HG03025 (cell line): ENCODE data around the gene HDAC7.

Experiments
- ATAC-seq: cut with Tn5 transposase; IDR thresholded peaks from one replicate; pipeline ENCODE4 v1.9.1; 2021; ENCODE audit warnings: mild to moderate bottlenecking, moderate library complexity; ENCODE audit not compliant: unreplicated experiment, low FRiP score

Gene HDAC7

DNA sequence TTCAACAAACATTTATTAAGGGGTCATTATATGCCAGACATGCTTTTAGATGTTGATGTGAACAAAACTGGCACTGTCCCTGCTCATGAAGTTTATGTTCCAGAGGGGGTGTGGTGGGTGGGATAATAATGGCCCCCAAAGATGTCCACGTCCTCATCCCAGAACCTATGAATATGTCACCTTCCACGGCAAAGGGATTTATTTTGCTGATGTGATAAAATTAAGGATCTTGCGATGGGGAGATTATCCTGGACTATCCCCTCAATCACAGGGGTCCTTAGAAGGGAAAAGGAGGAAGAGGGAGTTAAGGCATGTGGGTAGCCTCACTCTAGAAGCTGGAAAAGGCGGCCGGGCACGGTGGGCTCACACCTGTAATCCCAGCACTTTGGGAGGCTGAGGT is 48.4 kb downstream of the HDAC7 start:
- ATAC-seq, result no peak

DNA sequence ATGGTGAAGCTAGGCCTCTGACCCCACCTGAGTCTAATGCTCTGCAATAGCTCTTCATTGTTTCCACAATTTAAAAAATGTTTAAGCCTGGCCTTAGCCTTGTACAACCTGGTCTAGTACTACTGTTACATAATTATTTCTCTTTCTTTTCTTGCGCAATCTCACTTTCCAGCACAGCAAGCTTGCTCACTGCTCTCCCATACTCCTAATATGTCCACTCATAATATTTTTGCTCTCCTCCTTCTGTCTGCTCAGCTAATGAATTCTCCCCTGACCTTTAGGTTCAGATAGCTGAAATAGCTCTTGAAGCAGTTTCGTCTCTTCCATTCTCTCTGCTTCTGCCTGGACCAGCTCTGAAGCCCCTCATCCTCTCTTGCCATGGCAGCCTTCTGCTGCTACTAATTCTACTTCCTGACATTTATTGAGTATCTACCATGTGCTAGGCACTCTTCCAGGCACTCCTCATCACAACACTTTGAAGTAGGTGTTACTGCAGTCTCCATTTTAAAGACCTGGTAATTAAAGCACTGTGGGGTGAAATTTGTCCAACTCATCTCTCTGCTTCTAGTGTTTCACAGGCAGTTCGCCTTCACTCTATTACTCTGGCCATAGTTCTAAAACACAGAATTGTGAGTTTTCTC is 49.5 kb downstream of the HDAC7 start:
- no peak for ATAC-seq

- no peak for ATAC-seq
These were observed 50.2 kb downstream of the HDAC7 start for GRCh38 chr12:47769234-47770085.

GRCh38 chr12:47768323-47768811 is 51.3 kb downstream of the HDAC7 start:
- no peak for ATAC-seq

GRCh38 chr12:47767216-47767724 is 52.4 kb downstream of the HDAC7 start:
- ATAC-seq, result no peak

GRCh38 chr12:47766502-47767215 is 53.0 kb downstream of the HDAC7 start:
- no peak for ATAC-seq

DNA sequence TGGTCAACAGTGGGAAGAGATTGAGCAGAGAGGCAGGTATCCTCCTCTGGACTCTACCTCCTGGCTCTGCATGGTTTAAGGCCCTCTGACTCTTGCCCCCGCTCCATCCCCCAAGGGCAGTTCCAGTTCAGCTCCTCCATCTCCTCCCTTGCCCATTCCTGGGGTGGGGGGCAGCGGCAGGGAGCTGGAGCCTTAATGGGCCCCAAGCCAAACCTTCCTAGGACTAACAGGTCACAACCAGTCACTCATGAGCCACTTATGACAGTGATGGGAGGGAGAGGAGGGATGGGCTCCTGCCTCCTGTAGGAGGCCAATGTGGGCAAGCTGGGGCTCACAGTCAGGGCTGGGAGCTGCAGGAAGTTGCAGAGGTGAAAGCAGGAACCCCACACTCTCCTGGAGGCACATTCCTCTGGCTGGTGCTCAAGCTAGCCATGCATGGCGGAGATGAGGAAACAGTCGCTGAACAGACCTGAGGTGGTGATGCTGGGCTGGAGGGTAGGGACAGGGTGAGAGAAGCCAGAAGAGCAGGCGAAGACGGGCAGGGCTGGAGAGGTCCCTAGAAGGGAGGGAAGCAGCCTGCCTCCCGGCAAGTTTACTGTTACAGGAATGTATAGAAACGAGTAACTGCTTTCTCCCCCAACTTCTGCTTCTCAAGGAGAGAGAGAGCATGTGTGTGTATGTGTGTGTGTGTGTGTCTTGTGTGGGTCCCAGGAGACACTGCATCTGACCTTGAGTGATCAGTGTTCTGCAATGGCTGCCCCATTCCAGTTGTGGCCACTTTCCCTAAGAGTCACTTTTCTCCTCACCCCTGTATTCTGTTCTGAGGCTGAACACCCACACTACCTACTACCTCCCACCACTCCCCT is 56.0 kb downstream of the HDAC7 start:
- ATAC-seq, result no peak

DNA sequence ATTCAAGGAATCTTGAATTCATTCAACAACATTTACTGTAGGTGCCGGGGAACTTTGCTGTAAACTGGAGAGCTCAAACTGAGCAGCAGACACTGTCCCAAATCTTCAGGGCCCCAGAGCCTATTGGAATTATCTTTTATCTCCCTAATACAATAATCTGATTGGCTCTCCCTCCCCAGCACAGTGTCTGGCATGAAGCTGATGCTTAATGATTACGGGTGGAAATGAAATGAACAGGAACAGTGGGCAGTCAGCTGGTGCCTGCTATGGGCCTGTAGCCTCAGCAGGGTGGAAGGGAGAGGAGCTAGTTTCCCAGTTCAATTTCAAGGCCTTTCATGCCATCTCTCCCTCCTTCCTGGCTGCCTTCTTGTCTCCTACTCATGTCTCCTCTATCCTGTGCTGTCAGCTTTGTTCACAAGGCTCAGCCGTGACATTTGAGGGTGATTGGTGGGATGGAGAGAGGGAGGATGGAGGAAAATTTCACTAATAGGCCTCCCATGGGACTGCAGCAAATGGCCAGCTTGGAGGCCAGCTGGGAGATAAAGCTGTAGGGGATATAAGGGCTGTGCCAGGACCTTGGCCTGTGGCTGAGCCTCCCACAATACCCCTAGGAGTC is 56.7 kb downstream of the HDAC7 start:
- no peak for ATAC-seq

- ATAC-seq, result peak; percentile 36
These were observed 60.6 kb downstream of the HDAC7 start, which contains the start of gene RAPGEF3 for GRCh38 chr12:47758834-47759690. Gene RAPGEF3, minus strand, starts transcription at chr12:47758880. Its CDS starts 324 bp downstream, at chr12:47758556.

DNA sequence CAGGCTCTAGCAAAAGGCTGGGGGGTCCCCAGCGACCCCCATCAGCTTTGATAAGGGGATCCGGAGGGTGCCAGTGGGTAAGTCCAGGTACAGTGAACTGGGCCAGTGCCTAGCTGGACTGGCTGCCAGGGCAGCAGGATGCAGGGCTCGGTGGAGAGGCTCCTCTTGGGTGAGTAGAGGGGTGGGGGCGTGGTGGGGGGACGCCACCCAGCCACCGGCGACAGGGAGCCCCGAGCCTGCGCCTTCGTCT is 61.2 kb downstream of the HDAC7 start:
- no peak for ATAC-seq

DNA sequence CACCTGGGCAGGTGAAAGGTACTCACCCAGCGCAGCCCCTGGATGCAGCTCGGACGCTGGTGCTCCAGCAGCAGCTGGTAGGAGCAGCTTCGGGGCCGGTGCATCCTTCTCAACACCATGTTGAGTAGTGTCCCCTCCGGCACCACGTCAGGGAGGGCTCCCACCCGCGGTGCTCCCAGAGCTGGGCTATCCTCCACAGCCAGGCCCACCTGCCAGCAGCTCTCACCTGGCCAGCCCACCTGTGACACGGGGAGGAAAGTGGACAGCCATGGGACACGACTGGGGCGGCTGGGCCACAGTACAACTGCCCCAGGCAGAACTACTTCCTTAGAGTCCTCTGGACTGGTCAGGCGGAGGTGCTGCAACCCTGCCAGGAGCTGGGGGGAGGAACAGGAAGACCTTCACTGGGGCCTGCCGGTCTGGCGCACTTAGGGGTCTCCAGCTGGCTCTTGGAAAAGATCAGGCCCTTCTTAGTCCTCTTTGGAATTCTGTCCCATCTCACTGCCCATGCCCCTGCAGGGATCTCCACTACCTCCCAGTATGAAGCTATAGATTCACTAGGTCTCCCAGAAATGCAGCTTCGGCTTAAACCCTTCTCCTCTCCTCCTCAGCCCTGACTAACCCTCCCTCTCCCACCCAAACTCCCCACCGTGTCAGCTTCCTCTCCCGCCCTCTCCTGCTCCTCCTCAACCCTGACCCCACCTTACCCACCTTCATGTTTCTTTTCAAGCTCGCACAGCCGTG is 61.7 kb downstream of the HDAC7 start:
- ATAC-seq, result no peak

DNA sequence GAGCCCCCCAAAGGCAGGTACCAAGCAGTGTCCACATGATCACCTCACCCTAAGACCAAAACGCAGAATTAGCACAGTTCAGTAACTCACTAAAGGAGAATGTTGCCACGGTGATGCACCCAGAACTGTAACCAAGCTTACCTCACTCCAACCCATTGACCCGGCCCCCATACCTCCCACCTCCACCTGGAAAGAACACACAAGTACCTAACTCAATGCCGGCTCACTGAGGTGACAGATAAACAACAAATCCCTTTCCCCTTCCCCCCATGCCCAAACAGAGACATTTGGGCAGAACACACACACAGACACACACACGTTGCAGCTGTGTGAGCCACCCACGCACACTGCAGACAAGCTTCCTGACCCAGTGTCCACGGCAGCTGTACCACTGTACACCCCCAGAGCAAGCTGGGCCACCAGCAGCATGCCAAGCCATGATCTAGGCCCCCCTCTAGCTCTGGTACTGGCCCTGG is 62.3 kb downstream of the HDAC7 start:
- no peak for ATAC-seq

- ATAC-seq, result peak; percentile 55
These were observed 63.8 kb downstream of the HDAC7 start for GRCh38 chr12:47755655-47756562.

GRCh38 chr12:47754881-47755280 is 64.8 kb downstream of the HDAC7 start:
- ATAC-seq, result peak; percentile 12

DNA sequence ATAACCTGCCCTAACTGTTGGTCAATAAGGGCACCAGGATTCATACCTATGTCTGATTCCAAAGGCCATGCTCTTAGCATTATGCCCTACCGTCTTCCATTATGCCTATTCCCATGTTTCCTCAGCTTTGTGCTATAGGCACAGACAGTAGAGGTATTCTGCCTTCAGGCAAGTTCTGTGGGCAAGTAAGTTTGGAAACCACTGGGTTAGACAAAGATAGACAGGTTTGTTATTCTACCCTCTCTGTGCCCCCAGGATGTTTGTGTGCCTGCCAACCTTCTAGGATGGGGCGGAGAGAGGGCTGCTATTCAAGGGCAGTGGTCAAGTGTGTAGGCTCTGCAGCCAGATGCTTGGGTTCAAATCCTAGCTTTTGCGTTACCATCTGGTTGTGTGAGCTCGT is 65.6 kb downstream of the HDAC7 start:
- no peak for ATAC-seq

GRCh38 chr12:47753021-47754001 is 66.4 kb downstream of the HDAC7 start:
- no peak for ATAC-seq
